Neuron (in vitro differentiated cells): Measurements from ENCODE around the gene F7.

ENCODE experiments used
- H2AFZ ChIP-seq: one replicate; pipeline ENCODE4 v1.6.1; 2013; ENCODE audit warnings: low read depth, mild to moderate bottlenecking, inconsistent platforms, low read length, moderate library complexity
- H3K27me3 ChIP-seq: one replicate; pipeline ENCODE4 v1.6.1; 2013; ENCODE audit warnings: low read length; ENCODE audit not compliant: insufficient read depth
- H3K36me3 ChIP-seq: one replicate; pipeline ENCODE4 v1.6.1; 2013; ENCODE audit warnings: low read length; ENCODE audit not compliant: insufficient read depth
- H3K4me1 ChIP-seq: one replicate; pipeline ENCODE4 v1.6.1; 2013; ENCODE audit warnings: low read length; ENCODE audit not compliant: insufficient read depth
- H3K4me3 ChIP-seq: 2 replicates; pipeline ENCODE4 v1.5.1; 2013; ENCODE audit warnings: mild to moderate bottlenecking, low read length, moderate library complexity
- H3K9me3 ChIP-seq: one replicate; pipeline ENCODE4 v1.6.1; 2013; ENCODE audit warnings: low read length

F7 gene

DNA sequence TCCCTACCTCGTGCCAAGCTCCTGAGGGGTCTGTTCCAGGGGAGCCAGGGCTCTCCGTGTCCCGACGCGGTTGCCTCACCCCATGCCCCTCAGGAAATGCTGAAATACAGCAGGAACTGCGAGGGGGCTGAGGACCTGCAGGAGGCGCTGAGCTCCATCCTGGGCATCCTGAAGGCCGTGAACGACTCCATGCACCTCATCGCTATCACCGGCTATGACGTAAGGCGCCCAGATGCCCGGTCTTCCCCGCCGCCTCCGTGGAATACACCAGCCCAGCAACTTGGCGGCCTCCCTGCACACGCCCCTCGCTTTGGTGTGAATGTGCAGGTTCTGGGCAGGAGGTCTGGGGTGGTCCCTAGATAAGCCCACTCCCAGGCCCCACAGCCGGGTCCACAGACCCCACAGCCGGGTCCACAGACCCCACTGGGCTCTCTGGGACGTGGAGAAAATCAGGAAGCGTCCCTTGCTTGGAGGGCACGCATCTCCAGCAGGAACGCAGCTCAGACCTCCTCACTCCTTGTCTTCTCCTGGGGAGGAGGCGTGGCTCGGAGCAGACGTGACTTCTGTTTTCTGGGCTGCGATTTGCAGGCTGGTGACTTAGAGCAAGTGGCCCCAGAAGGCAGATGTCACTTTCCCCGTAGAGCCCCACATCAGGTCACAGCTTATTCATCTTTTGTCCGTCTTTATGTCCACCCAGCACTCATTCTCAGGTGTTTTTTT, 19.4 kb upstream of the F7 start:
- Histone ChIP-seq H3K36me3 (no peaks in the 10 kb centered on the region), H3K4me3 (no peak overlapping the region)

DNA sequence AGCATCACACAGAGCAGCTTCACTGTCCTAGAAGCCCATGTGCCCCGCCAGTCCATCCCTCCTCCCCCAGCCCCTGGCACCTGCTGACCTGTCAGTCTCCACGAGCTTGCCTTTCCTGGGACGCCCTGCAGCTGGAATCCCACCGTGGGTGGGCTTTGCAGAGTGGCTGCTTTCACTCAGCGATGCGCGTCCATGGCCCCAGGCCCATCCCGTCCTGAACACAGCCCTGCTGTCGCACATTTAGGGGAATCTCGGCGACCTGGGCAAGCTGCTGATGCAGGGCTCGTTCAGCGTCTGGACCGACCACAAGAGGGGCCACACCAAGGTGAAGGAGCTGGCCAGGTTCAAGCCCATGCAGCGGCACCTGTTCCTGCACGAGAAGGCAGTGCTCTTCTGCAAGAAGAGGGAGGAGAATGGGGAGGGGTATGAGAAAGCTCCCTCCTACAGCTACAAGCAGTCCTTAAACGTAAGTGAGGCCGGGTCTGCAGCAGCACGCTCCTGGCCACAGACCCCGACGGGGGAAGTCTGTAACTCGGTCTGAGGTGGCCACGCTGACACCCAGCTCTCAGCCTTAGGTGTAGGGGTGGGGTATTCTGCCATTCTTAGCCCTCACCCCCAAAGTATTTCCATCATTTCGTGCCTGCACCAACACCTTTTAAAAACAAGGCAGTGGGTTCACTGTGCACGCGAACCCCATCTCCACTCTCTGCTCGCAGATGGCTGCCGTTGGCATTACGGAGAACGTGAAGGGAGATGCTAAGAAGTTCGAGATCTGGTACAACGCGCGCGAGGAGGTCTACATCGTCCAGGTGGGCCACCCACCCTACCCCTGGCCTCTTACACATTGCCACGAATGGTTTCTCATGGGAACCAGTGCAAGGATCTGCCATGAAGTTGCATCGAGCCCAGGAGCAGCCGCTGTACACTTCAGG, 18.3 kb upstream of the F7 start:
- Histone ChIP-seq H3K4me1 (no peaks in the 10 kb centered on the region), H3K27me3 (no peaks in the 10 kb centered on the region), H2AFZ (no peak overlapping the region), H3K9me3 (no peaks in the 10 kb centered on the region), H3K36me3 (no peaks in the 10 kb centered on the region), H3K4me3 (no peak overlapping the region)

More for the DNA sequence above, 19.4 kb upstream of the F7 start:
- Histone ChIP-seq H3K27me3 (no peaks in the 10 kb centered on the region), H3K4me1 (no peaks in the 10 kb centered on the region), H2AFZ (no peak overlapping the region), H3K9me3 (no peaks in the 10 kb centered on the region)

DNA sequence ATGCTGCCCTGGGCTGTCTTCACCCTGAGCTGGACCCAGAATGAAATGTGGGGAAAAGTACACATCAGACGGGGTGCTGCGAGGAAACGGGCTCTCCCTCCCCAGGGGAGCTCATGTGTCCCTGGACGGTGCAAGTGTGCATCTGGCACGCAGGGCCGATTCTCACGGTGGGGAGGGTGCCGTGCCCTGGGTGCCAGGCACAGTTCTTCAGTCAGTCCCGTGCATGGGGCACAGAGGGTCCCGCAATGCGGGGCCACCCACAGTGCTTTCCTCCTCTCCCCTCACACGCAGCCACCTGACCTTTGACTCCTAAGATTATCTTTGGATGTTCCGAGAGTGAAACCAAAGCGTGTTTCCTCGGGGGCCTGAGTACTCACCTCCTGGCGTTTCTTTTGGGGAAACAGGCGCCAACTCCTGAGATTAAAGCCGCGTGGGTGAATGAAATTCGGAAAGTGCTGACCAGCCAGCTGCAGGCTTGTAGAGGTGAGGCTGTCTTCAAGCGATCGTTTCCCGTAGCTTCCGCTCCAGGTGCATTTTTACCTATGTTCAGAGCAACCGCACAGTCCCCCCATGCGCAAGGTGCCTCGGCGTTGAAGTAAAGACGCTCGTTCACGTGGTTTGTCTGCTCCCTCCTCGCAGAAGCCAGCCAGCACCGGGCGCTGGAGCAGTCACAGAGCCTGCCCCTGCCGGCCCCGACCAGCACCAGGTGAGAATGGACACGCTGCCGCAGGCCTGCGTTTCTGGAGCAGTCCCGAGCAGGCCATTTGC, 17.5 kb upstream of the F7 start:
- no peak overlapping the region for H3K4me3 ChIP-seq
- no peak overlapping the region for H2AFZ ChIP-seq
- H3K9me3 ChIP-seq: no peaks in the 10 kb centered on the region
- no peaks in the 10 kb centered on the region for H3K27me3 ChIP-seq
- no peaks in the 10 kb centered on the region for H3K36me3 ChIP-seq
- H3K4me1 ChIP-seq: no peaks in the 10 kb centered on the region

DNA sequence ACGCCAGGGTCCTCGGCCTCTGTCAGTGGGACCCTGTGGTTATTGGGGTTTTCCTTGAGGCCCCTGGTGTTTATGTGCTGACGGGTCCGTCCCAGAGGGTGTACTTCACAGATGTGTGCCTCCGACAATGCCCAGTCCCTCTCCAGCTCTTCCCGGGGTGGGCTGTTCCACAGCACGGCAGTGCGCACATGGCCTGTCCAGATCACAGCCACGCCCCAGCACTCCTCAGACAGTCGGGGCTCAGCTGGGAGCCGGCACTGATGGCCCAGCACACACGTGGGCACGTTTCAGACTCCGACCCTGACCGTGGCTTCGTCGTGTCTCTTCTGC, 16.9 kb upstream of the F7 start:
- H3K4me1 ChIP-seq: no peaks in the 10 kb centered on the region
- H3K27me3 ChIP-seq: no peaks in the 10 kb centered on the region
- H3K9me3 ChIP-seq: no peaks in the 10 kb centered on the region
- no peak overlapping the region for H3K4me3 ChIP-seq
- no peaks in the 10 kb centered on the region for H3K36me3 ChIP-seq
- H2AFZ ChIP-seq: no peak overlapping the region

DNA sequence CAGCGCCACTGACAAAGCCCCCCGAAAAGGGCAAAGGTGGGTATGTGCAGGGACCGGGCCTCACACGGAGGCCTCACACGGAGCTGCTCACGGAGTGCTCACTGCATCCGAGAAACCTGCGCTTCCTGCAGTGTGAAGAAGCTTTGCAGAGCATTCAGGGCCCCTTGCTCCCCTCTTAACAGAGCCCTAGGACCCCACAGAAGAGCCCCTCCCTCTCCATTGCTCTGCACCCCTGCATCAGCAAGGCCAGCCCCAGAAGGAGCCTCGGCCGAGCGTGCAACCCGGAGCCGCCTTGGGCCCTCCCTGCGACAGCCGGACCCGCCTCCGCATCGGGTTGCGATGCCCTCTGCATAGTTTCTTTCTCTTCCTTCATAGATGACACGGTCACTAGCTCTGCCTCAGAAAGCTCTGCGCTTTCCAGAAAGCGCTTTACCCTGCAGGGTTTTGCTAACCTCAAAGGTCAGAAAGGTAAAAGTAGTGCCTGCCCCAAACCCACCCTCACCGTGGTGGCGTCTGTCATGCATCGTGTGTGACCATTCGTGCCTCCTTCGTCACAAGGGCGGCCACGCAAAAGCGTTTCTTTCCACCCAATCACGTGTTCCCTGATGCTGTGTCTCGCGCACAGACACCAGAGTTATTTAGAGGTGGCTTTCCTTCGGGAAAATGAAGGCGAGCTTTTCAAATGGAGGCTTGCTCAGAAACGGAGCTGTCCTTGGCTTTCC, 15.7 kb upstream of the F7 start:
- H2AFZ ChIP-seq: no peak overlapping the region
- no peaks in the 10 kb centered on the region for H3K9me3 ChIP-seq
- H3K4me3 ChIP-seq: no peak overlapping the region
- H3K27me3 ChIP-seq: no peaks in the 10 kb centered on the region
- no peaks in the 10 kb centered on the region for H3K36me3 ChIP-seq
- no peaks in the 10 kb centered on the region for H3K4me1 ChIP-seq

DNA sequence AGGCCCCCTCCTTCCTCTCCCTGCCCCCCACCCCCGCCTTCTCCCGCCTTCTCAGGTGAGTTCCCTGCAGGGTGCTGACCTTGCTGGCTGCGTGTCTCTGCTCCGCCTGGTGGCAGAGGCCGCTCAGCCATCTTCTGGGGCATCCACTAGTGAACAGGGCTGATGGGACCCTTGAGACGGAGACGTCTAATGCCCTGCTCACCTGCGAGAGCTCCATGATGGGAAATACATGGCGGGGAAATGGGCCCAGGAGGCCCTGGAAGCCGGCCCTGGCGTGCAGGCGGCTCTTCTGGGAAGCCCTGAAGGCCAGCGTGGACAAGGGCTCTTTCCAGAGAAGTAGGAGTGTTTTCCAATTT, 15.2 kb upstream of the F7 start:
- Histone ChIP-seq H3K27me3 (no peaks in the 10 kb centered on the region), H3K36me3 (no peaks in the 10 kb centered on the region), H3K4me1 (no peaks in the 10 kb centered on the region), H3K9me3 (no peaks in the 10 kb centered on the region), H2AFZ (no peak overlapping the region), H3K4me3 (no peak overlapping the region)

DNA sequence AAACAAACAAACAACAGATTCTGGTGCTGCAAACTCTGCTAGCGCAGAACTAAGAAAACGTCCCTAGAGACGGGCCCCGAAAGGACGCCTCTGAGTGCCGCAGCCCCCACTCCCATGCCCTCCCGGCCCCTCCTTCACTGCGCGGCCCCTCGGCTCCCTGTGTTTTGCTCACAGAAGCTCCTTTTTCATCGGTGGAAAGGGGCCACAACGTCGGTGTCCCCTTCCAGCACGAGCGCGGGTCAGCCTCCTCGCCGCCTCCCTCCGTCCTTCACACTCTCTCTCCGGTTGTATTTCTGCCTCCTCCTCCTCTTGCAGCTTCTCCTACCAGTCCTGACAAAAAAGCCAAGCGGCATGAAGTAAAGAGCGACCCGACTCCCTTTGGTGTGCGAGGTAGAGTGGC, 14.8 kb upstream of the F7 start:
- no peaks in the 10 kb centered on the region for H3K9me3 ChIP-seq
- H3K4me1 ChIP-seq: no peaks in the 10 kb centered on the region
- H2AFZ ChIP-seq: no peak overlapping the region
- H3K27me3 ChIP-seq: no peaks in the 10 kb centered on the region
- H3K36me3 ChIP-seq: no peaks in the 10 kb centered on the region
- no peak overlapping the region for H3K4me3 ChIP-seq

DNA sequence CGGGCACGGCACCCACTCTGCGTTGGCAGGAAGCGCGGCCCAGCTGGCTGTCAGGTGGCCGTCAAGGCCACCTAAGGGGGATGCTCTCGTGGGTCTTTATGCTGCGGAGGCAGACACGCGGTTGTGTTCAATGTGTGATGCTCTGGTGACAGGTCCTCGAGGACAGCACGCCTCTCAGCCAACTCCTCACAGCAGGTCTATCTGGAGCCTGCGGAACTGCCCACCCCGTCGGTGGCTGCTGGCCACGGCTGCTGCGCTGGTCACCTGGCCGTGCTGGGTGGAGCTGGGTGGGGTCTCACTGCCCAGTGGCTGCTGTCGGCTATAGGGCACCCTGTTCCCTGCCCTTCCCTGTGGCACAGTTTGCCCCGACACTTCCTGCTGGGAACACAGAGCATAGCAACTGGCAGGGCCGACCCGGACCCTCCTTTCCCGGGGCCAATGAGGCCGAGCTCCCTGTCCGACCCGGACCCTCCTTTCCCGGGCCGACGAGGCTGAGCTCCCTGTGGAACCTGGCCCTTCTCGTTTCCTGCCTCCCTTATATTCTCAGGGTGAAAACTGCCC, 14.3 kb upstream of the F7 start:
- Histone ChIP-seq H3K36me3 (no peaks in the 10 kb centered on the region), H2AFZ (no peak overlapping the region), H3K27me3 (no peaks in the 10 kb centered on the region), H3K9me3 (no peaks in the 10 kb centered on the region), H3K4me1 (no peaks in the 10 kb centered on the region), H3K4me3 (no peak overlapping the region)

DNA sequence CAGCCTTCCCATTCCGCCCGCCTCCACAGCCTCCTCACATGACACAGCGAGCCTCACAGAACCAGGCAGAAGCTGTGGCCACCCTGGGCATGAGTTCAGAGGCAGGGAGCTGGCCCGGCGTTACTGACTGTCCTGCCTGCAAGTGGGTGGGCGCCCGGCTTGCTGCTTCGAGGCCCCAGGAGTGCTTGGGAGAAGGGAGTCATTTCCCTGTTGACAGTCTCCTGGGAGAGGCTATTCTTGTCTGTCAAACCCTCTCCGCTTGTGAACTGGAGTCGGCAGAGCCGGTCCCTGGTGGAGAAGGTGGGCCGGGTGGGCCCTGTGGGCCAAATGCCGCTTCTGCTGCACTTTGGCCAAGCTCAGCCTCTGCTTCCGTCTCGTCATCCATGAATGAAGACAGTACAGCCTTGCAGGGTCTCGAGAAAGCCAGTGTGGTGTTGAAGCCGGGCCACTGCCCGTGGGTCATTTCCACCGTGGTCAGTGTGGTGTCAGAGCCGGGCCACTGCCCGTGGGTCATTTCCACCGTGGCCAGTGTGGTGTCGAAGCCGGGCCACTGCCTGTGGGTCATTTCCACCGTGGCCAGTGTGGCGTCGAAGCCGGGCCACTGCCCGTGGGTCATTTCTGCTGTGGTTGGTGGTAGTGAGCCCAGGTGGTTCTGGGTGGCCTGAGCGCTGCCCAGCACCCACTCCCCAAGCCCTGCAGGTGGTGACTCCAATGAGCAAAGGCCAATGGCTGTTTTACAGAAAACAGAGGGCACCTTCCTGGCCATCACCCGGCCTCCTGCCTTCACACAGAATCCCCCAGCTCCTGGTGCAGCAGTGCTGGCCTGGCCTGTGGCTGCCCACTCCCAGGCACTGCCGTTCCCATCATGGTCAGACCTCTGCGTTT, 13.5 kb upstream of the F7 start:
- Histone ChIP-seq H3K27me3 (no peaks in the 10 kb centered on the region), H3K4me3 (no peak overlapping the region), H2AFZ (no peak overlapping the region), H3K9me3 (no peaks in the 10 kb centered on the region), H3K4me1 (no peaks in the 10 kb centered on the region), H3K36me3 (no peaks in the 10 kb centered on the region)

DNA sequence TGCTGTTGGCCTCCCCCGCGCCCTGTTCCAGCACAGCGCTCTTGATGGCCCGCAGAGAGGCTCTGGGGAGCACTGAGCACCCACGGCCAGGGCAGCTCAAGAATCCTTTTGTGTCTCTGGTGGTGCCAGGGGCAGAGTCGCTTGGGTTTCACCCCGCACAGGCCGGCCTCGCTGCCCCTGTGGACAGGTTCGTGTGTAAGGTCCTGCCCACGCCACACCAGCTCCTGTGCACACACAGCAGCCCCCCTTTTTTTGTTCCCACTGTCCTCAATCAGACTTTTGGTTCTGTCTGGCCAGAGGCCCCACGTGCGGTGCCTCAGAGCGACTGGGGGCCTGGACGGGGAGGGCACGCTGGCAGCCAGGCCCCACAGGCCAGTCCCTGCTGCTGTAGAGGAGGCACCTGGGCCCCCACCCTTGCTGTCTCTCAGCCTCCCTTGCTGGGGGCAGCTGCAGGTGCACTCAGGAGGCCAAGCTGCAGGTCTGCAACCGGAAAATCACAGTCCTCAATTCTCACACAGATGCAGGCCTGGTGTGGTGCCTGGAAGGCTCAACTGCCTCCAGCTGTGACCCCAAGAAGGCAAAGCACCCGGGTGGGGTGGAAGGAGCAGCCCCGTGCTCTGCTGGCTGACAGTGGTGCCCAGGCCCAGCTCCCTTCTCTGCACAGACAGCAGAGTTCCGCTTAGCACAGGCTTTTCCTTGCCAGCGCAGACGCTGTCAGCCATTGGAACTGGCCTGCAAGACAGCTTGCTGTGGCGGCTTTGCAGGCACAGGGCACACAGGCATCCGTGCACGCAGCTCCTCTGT, 12.6 kb upstream of the F7 start:
- H3K27me3 ChIP-seq: no peaks in the 10 kb centered on the region
- no peak overlapping the region for H3K4me3 ChIP-seq
- no peak overlapping the region for H2AFZ ChIP-seq
- peaks cover 5% of the 10 kb centered on the region for H3K4me1 ChIP-seq
- H3K9me3 ChIP-seq: no peaks in the 10 kb centered on the region
- no peaks in the 10 kb centered on the region for H3K36me3 ChIP-seq

DNA sequence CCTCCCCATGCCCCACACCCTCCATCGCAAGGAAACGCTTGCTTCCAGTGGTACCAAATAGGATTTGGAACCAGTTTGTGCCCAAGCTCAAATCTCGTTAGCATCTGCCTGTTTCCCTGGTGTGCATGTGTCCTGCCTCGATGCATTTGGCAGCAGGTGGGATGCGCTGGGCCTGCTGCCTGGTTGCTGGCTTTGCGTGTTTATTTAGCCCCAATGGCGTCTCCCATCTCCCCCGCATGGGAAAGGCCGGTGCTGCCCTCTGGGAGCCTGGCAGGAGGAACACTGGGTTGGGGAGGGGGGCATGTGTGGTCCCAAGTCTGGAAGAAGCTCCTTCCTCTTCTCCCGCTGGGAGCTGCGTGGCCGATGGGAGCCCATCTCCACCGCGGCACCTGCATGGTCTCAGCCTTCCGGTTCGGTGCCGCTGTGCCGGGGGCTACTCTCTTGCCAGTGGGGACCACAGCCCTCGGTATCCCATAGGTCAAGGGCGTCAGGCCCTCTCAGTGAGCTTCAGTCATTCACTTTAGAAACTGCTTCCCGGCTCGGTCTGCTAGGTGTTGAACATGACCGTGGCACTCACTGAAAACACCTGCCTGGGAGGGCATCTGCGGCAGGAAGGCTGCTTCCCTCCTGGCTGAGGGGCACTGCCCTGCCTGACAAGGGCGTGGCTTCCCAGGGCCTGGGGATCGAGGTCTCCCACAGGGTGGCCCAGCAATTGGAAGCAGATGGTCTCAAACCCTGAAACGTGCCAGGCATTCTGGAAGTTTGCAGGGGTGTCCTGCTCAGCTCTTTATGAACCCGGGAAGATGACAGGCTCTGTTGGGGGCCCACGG, 11.8 kb upstream of the F7 start:
- no peaks in the 10 kb centered on the region for H3K36me3 ChIP-seq
- no peak overlapping the region for H2AFZ ChIP-seq
- no peaks in the 10 kb centered on the region for H3K27me3 ChIP-seq
- no peak overlapping the region for H3K4me3 ChIP-seq
- no peaks in the 10 kb centered on the region for H3K9me3 ChIP-seq
- H3K4me1 ChIP-seq: peaks cover 5% of the 10 kb centered on the region
